Erythroblast (primary cell): ENCODE results near the gene PPM1K.

Source experiments
- GATA1 ChIP-seq: IDR thresholded peaks from 2 replicates; pipeline ENCODE4 v1.6.1; 2011; ENCODE audit warnings: low read depth, mild to moderate bottlenecking, control low read depth, low read length, moderate library complexity
- POLR2A ChIP-seq: IDR thresholded peaks from 2 replicates; pipeline ENCODE4 v1.6.1; 2011; ENCODE audit warnings: mild to moderate bottlenecking, low read length

- TF ChIP-seq POLR2A, result no peak
- no peak for TF ChIP-seq GATA1
Measured at GRCh38 chr4:88280228-88280795, 4.0 kb downstream of the PPM1K start.
